ENCODE results near the gene FAM151A. TPM values are rescaled to one million over a fixed set of nuclear protein-coding genes. Genes with fewer than 3 reads are reported as not detected.

Gene FAM151A
- total and polyA plus RNA-seq, 2 donors (not counting 3 experiments of a cell fraction or from before 2014, with no cell fraction given) = not detected

- no peaks in the 10 kb centered on the region for H3K27me3 ChIP-seq (ENCODE audit: control insufficient read depth in 2 of 2, insufficient read depth in 2 of 2, low read length in 2 of 2)
- no peak overlapping the region for H3K9ac ChIP-seq (replicated peaks; ENCODE audit: extremely low read depth, insufficient read depth, low read length)
- no peaks in the 10 kb centered on the region for H4K20me1 ChIP-seq (replicated peaks; ENCODE audit: control insufficient read depth, extremely low read depth, insufficient read depth, low read length)
- TF ChIP-seq EZH2 (IDR thresholded peaks at IDR 0.05; ENCODE audit: borderline replicate concordance, low read depth, low read length, severe bottlenecking) (no peak), CTCF (IDR thresholded peaks at IDR 0.05; ENCODE audit: extremely low read depth in 1 of 2, insufficient read depth in 1 of 2, low read depth in 1 of 2, low read length in 2 of 2) (no peak), JUN (IDR thresholded peaks at IDR 0.05; ENCODE audit: borderline replicate concordance, insufficient read depth, insufficient read length, low read depth) (no peak), GATA2 (IDR thresholded peaks at IDR 0.05; ENCODE audit: insufficient read depth, insufficient read length, low read depth, low read length) (no peak), MAX (IDR thresholded peaks at IDR 0.05; ENCODE audit: insufficient read depth, insufficient read length) (no peak), POLR2AphosphoS5 (IDR thresholded peaks at IDR 0.05; ENCODE audit: insufficient read depth, low read depth, low read length) (no peak), MYC (IDR thresholded peaks at IDR 0.05; ENCODE audit: low read depth, low read length) (no peak), POLR2A (IDR thresholded peaks at IDR 0.05; ENCODE audit: low read depth, low read length) (no peak), FOS (IDR thresholded peaks at IDR 0.05; ENCODE audit: borderline replicate concordance, insufficient read depth, low read length) (no peak)
- no peaks in the 10 kb centered on the region for H3K4me1 ChIP-seq (ENCODE audit: control insufficient read depth, extremely low read depth, insufficient read depth, low read length)
- H3K27ac ChIP-seq (ENCODE audit: insufficient read depth, low read depth, low read length) = no peak overlapping the region
- CTCF ChIA-PET = no interaction called here
- FAIRE-seq (no peak), DNase-seq (ENCODE audit: low read depth, low spot score) (no peak)
- no peaks in the 10 kb centered on the region for H3K9me1 ChIP-seq (replicated peaks; ENCODE audit: control insufficient read depth, extremely low read depth, insufficient read depth, low read length)
- dilution Hi-C loops (cut with MboI; ENCODE audit: extremely low pct_ligation_motif_present, low sequenced_read_pairs) = no loop called here
- no peak overlapping the region for H3K4me2 ChIP-seq (ENCODE audit: insufficient read depth, low read length)
- no peak overlapping the region for H3K4me3 ChIP-seq (replicated peaks in 1 of 3; ENCODE audit: insufficient read depth in 1 of 3, low read depth in 1 of 3, low read length in 3 of 3)
- no peaks in the 10 kb centered on the region for H3K9me3 ChIP-seq (replicated peaks; ENCODE audit: control insufficient read depth, insufficient read depth, low read length)
- intact Hi-C loops (cut with micrococcal nuclease) = no loop called here
- no TSS peak for BruUV-seq (replicated peaks)
- H3K79me2 ChIP-seq (ENCODE audit: control insufficient read depth, insufficient read depth, low read length) = no peaks in the 10 kb centered on the region
- POLR2A ChIA-PET = interaction anchor here (0.6 kb wide), 1 partner anchor 30 kb away, joined by 5 read pairs; no protein-coding TSS in a partner anchor
- H3K36me3 ChIP-seq (ENCODE audit: control insufficient read depth in 2 of 2, extremely low read depth in 1 of 2, insufficient read depth in 2 of 2, low read length in 2 of 2) = no peaks in the 10 kb centered on the region
- no peak overlapping the region for H2AFZ ChIP-seq (ENCODE audit: low read depth, low read length)
Measured at GRCh38 chr1:54594463-54594862, 28.9 kb downstream of the FAM151A start.

Data from endothelial cell of umbilical vein (primary cell).